ENCODE results near the gene SYT9.

Gene SYT9

DNA sequence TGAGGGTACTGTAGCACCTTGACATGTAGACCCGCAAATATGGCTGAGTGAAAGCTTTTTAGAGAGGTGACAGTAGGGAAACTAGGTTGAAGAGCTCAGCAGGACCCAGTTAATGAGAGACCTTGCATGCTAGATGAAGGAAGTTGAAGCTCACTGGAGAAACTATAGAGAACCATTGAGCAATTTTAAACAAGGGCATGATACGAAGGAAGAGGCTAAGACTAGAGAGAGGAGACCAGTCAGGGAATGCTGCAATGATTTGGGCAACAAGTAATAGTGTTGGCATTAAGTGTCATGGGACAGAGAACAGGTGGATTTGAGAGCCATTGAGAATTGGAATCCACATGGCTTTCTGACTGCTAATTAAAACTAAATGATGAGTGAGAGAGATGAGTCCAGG is 237.7 kb downstream of the SYT9 start:
- H3K36me3 ChIP-seq (ENCODE audit: control insufficient read depth in 5 of 5, insufficient read depth in 5 of 5, low read length in 5 of 5): peaks cover 0 to 5% (median 0%) of the 10 kb centered on the region in 5 donors
- no peak overlapping the region for H3K27ac ChIP-seq (ENCODE audit: low read depth, low read length)
- no peak overlapping the region for H3K9ac ChIP-seq (ENCODE audit: low read length in 5 of 5)
- H3K4me1 ChIP-seq (ENCODE audit: control insufficient read depth in 5 of 5, insufficient read depth in 5 of 5, low read length in 5 of 5): peaks cover 0 to 16% (median 9%) of the 10 kb centered on the region in 5 donors
- no peak overlapping the region for H3K4me3 ChIP-seq (ENCODE audit: low read depth in 1 of 5, low read length in 5 of 5)
- H3K27me3 ChIP-seq (ENCODE audit: control insufficient read depth in 5 of 5, insufficient read depth in 4 of 5, low read length in 5 of 5): no peaks in the 10 kb centered on the region
- H3K9me3 ChIP-seq (ENCODE audit: control insufficient read depth in 5 of 5, low read length in 5 of 5): no peaks in the 10 kb centered on the region

GRCh38 chr11:7490054-7490453 is 238.3 kb downstream of the SYT9 start:
- Histone ChIP-seq H3K4me3 (ENCODE audit: low read depth in 1 of 5, low read length in 5 of 5) (no peak overlapping the region), H3K27me3 (ENCODE audit: control insufficient read depth in 5 of 5, insufficient read depth in 4 of 5, low read length in 5 of 5) (no peaks in the 10 kb centered on the region), H3K9me3 (ENCODE audit: control insufficient read depth in 5 of 5, low read length in 5 of 5) (no peaks in the 10 kb centered on the region), H3K4me1 (ENCODE audit: control insufficient read depth in 5 of 5, insufficient read depth in 5 of 5, low read length in 5 of 5) (peaks cover 0 to 16% (median 9%) of the 10 kb centered on the region in 5 donors), H3K9ac (ENCODE audit: low read length in 5 of 5) (no peak overlapping the region), H3K27ac (ENCODE audit: low read depth, low read length) (no peak overlapping the region), H3K36me3 (ENCODE audit: control insufficient read depth in 5 of 5, insufficient read depth in 5 of 5, low read length in 5 of 5) (peaks cover 0 to 7% (median 0%) of the 10 kb centered on the region in 5 donors)

- Histone ChIP-seq H3K36me3 (ENCODE audit: control insufficient read depth in 5 of 5, insufficient read depth in 5 of 5, low read length in 5 of 5) (peaks cover 0 to 7% (median 0%) of the 10 kb centered on the region in 5 donors), H3K27me3 (ENCODE audit: control insufficient read depth in 5 of 5, insufficient read depth in 4 of 5, low read length in 5 of 5) (no peaks in the 10 kb centered on the region), H3K4me1 (ENCODE audit: control insufficient read depth in 5 of 5, insufficient read depth in 5 of 5, low read length in 5 of 5) (peaks cover 0 to 16% (median 7%) of the 10 kb centered on the region in 5 donors), H3K9ac (ENCODE audit: low read length in 5 of 5) (no peak overlapping the region), H3K9me3 (ENCODE audit: control insufficient read depth in 5 of 5, low read length in 5 of 5) (no peaks in the 10 kb centered on the region), H3K4me3 (ENCODE audit: low read depth in 1 of 5, low read length in 5 of 5) (no peak overlapping the region), H3K27ac (ENCODE audit: low read depth, low read length) (no peak overlapping the region)
Measured at GRCh38 chr11:7490535-7490934, 238.8 kb downstream of the SYT9 start.

DNA sequence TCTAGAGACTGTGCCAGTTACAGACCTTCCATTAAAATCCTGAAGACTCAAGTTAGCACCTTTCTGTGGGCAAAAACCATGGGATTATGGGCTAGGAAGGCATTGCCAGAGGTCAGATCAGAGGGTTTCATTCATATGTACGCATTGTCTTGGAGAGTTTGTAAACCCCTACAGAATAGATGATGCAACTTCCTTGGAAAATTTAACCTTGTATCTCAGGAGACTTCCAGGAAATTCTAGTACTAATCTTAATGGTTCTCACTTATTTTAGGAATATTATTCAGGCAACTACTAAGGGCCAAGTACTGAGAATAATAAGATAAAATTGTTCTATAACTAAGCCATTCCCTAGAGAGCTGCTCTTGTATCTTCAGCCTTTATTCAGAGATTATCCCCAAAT is 240.5 kb downstream of the SYT9 start:
- H3K4me3 ChIP-seq (ENCODE audit: low read depth in 1 of 5, low read length in 5 of 5): no peak overlapping the region
- no peak overlapping the region for H3K9ac ChIP-seq (ENCODE audit: low read length in 5 of 5)
- H3K27me3 ChIP-seq (ENCODE audit: control insufficient read depth in 5 of 5, insufficient read depth in 4 of 5, low read length in 5 of 5): no peaks in the 10 kb centered on the region
- H3K9me3 ChIP-seq (ENCODE audit: control insufficient read depth in 5 of 5, low read length in 5 of 5): no peaks in the 10 kb centered on the region
- peaks cover 0 to 9% (median 2%) of the 10 kb centered on the region in 5 donors for H3K36me3 ChIP-seq (ENCODE audit: control insufficient read depth in 5 of 5, insufficient read depth in 5 of 5, low read length in 5 of 5)
- no peak overlapping the region for H3K27ac ChIP-seq (ENCODE audit: low read depth, low read length)
- peaks cover 0 to 17% (median 6%) of the 10 kb centered on the region in 5 donors for H3K4me1 ChIP-seq (ENCODE audit: control insufficient read depth in 5 of 5, insufficient read depth in 5 of 5, low read length in 5 of 5)

DNA sequence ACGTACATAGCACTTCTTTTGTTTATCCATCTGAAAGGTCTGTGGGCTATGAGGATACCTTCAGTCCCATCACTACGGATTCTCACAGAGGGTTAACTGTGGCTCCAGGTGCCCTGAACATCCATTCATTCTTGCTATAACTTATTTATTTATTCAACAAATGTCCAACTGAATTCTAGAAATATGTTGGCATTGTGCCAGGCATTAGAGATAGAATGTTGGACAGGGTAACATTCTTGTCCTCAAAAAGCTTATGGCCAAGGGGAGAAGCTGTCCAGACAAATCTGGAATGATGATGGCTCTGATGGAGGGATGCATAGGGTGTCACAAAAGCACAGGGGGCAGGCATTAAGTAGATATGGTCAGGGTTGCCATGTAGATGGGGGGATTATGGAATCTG is 242.0 kb downstream of the SYT9 start:
- no peak overlapping the region for H3K27ac ChIP-seq (ENCODE audit: low read depth, low read length)
- H3K4me3 ChIP-seq (ENCODE audit: low read depth in 1 of 5, low read length in 5 of 5): no peak overlapping the region
- H3K9ac ChIP-seq (ENCODE audit: low read length in 5 of 5): no peak overlapping the region
- peaks cover 0 to 6% (median 2%) of the 10 kb centered on the region in 5 donors for H3K36me3 ChIP-seq (ENCODE audit: control insufficient read depth in 5 of 5, insufficient read depth in 5 of 5, low read length in 5 of 5)
- H3K4me1 ChIP-seq (ENCODE audit: control insufficient read depth in 5 of 5, insufficient read depth in 5 of 5, low read length in 5 of 5): peaks cover 0 to 17% (median 9%) of the 10 kb centered on the region in 5 donors
- no peaks in the 10 kb centered on the region for H3K27me3 ChIP-seq (ENCODE audit: control insufficient read depth in 5 of 5, insufficient read depth in 4 of 5, low read length in 5 of 5)
- no peaks in the 10 kb centered on the region for H3K9me3 ChIP-seq (ENCODE audit: control insufficient read depth in 5 of 5, low read length in 5 of 5)

DNA sequence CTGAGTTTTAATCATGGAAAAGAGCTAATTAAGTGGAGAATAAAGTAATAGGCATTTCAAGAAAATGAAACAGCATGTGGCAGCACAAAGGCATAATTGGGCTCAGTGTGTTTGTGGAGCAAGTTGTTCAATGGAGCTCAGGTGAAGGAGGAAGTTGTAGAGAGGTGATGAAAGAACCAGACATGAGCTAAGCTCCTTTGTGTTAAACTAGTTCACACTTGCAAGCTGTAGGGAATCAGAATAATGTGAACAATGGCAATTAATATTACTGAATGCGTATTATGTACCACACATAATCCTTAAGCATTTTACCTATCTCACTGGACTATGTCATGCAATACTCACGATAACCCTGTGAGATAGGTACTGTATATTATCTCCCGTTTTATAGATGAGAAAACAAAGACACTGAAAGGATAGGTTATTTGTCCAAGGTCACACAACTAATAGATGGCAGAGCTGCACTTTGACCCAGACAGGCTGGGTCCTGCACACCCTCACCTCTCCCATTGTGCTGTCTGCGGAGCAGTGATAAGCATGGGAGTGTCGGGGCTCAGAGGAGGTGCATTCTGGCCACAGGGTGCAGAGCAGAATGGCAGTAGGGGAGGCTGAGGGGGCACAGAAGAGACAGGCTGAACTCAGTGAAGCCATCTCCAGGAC is 242.5 kb downstream of the SYT9 start:
- H3K27me3 ChIP-seq (ENCODE audit: control insufficient read depth in 5 of 5, insufficient read depth in 4 of 5, low read length in 5 of 5): no peaks in the 10 kb centered on the region
- peaks cover 0 to 6% (median 0%) of the 10 kb centered on the region in 5 donors for H3K36me3 ChIP-seq (ENCODE audit: control insufficient read depth in 5 of 5, insufficient read depth in 5 of 5, low read length in 5 of 5)
- no peak overlapping the region for H3K27ac ChIP-seq (ENCODE audit: low read depth, low read length)
- H3K4me3 ChIP-seq (ENCODE audit: low read depth in 1 of 5, low read length in 5 of 5): no peak overlapping the region
- no peaks in the 10 kb centered on the region for H3K9me3 ChIP-seq (ENCODE audit: control insufficient read depth in 5 of 5, low read length in 5 of 5)
- peaks cover 0 to 17% (median 9%) of the 10 kb centered on the region in 5 donors for H3K4me1 ChIP-seq (ENCODE audit: control insufficient read depth in 5 of 5, insufficient read depth in 5 of 5, low read length in 5 of 5)
- no peak overlapping the region for H3K9ac ChIP-seq (ENCODE audit: low read length in 5 of 5)

GRCh38 chr11:7495882-7496551 is 244.3 kb downstream of the SYT9 start:
- Histone ChIP-seq H3K4me3 (ENCODE audit: low read depth in 1 of 5, low read length in 5 of 5) (no peak overlapping the region), H3K36me3 (ENCODE audit: control insufficient read depth in 5 of 5, insufficient read depth in 5 of 5, low read length in 5 of 5) (peaks cover 0 to 6% (median 0%) of the 10 kb centered on the region in 5 donors), H3K9me3 (ENCODE audit: control insufficient read depth in 5 of 5, low read length in 5 of 5) (no peaks in the 10 kb centered on the region), H3K9ac (ENCODE audit: low read length in 5 of 5) (no peak overlapping the region), H3K27ac (ENCODE audit: low read depth, low read length) (no peak overlapping the region), H3K4me1 (ENCODE audit: control insufficient read depth in 5 of 5, insufficient read depth in 5 of 5, low read length in 5 of 5) (peaks cover 0 to 17% (median 9%) of the 10 kb centered on the region in 5 donors), H3K27me3 (ENCODE audit: control insufficient read depth in 5 of 5, insufficient read depth in 4 of 5, low read length in 5 of 5) (no peaks in the 10 kb centered on the region)

DNA sequence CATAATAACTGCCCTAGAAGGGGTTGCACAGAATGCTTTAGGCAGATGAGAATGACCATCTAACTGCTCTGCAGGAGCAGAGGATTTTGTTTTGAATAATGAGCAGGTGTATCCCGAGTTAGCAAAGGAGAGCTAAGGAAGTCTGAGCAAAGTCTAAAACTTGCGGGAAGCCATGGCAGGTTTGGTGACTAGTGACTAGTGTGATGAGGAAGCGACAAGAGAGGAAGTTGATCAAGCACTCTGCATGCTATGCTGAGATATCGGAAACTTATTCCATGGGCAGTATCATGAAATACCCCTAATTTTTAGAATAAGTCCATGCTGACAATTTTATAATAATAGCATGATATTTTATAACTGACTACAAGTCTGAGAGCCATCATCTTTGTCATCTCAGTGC is 246.5 kb downstream of the SYT9 start:
- no peak overlapping the region for H3K4me3 ChIP-seq (ENCODE audit: low read depth in 1 of 5, low read length in 5 of 5)
- no peak overlapping the region for H3K27ac ChIP-seq (ENCODE audit: low read depth, low read length)
- peaks cover 0 to 6% (median 0%) of the 10 kb centered on the region in 5 donors for H3K36me3 ChIP-seq (ENCODE audit: control insufficient read depth in 5 of 5, insufficient read depth in 5 of 5, low read length in 5 of 5)
- H3K4me1 ChIP-seq (ENCODE audit: control insufficient read depth in 5 of 5, insufficient read depth in 5 of 5, low read length in 5 of 5): peaks cover 0 to 12% (median 5%) of the 10 kb centered on the region in 5 donors
- no peaks in the 10 kb centered on the region for H3K9me3 ChIP-seq (ENCODE audit: control insufficient read depth in 5 of 5, low read length in 5 of 5)
- no peak overlapping the region for H3K9ac ChIP-seq (ENCODE audit: low read length in 5 of 5)
- H3K27me3 ChIP-seq (ENCODE audit: control insufficient read depth in 5 of 5, insufficient read depth in 4 of 5, low read length in 5 of 5): no peaks in the 10 kb centered on the region

DNA sequence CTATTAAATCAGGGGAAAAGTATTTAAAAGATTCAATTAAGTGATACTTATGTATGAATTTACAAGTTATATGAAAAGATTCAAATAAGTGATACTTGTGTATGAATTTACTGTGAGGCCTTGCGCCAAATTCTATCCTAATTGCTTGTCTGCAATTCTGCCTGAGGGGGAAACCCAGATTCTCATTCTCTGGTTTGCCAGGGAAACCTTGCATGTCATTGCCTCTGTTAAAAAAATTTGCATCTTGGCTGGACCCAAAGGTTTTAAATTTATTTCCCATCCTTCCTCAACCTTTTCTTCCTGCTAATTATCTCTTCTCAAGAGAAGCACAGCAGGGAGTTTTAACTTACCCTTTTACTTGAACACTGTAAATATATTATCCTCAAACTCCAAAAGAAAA is 247.4 kb downstream of the SYT9 start:
- no peaks in the 10 kb centered on the region for H3K9me3 ChIP-seq (ENCODE audit: control insufficient read depth in 5 of 5, low read length in 5 of 5)
- no peak overlapping the region for H3K9ac ChIP-seq (ENCODE audit: low read length in 5 of 5)
- H3K4me3 ChIP-seq (ENCODE audit: low read depth in 1 of 5, low read length in 5 of 5): no peak overlapping the region
- no peaks in the 10 kb centered on the region for H3K27me3 ChIP-seq (ENCODE audit: control insufficient read depth in 5 of 5, insufficient read depth in 4 of 5, low read length in 5 of 5)
- H3K27ac ChIP-seq (ENCODE audit: low read depth, low read length): no peak overlapping the region
- peaks cover 0 to 12% (median 5%) of the 10 kb centered on the region in 5 donors for H3K4me1 ChIP-seq (ENCODE audit: control insufficient read depth in 5 of 5, insufficient read depth in 5 of 5, low read length in 5 of 5)
- peaks cover 0 to 6% (median 3%) of the 10 kb centered on the region in 5 donors for H3K36me3 ChIP-seq (ENCODE audit: control insufficient read depth in 5 of 5, insufficient read depth in 5 of 5, low read length in 5 of 5)

DNA sequence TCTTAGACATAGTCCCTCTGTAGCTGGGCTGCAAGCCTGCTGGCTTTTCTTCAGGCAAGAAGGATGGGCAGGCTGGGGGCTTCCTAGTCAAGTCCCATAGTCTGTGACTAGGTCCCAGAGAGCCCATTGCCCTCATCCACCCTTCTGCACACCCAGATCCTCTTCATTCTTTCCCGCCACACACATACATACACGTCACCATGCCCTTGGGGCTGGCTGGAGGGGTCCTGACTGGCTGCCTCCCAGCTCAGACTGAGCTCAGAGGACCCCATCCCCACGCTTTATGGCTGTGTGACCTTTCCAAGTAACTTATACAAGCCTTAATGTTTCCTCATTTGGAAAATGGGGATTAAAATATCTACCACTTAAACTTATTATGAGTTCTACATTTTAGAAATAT is 248.5 kb downstream of the SYT9 start:
- H3K36me3 ChIP-seq (ENCODE audit: control insufficient read depth in 5 of 5, insufficient read depth in 5 of 5, low read length in 5 of 5): peaks cover 2 to 13% (median 4%) of the 10 kb centered on the region in 5 donors
- H3K4me3 ChIP-seq (ENCODE audit: low read depth in 1 of 5, low read length in 5 of 5): no peak overlapping the region
- H3K9me3 ChIP-seq (ENCODE audit: control insufficient read depth in 5 of 5, low read length in 5 of 5): no peaks in the 10 kb centered on the region
- peaks cover 0 to 12% (median 5%) of the 10 kb centered on the region in 5 donors for H3K4me1 ChIP-seq (ENCODE audit: control insufficient read depth in 5 of 5, insufficient read depth in 5 of 5, low read length in 5 of 5)
- no peak overlapping the region for H3K27ac ChIP-seq (ENCODE audit: low read depth, low read length)
- H3K27me3 ChIP-seq (ENCODE audit: control insufficient read depth in 5 of 5, insufficient read depth in 4 of 5, low read length in 5 of 5): no peaks in the 10 kb centered on the region
- H3K9ac ChIP-seq (ENCODE audit: low read length in 5 of 5): no peak overlapping the region
